HepG2 (cell line): ENCODE results near the gene COL9A3. TPM values are rescaled to one million over a fixed set of nuclear protein-coding genes. Genes with fewer than 3 reads are reported as not detected.

Experiments
- DR1 ChIP-seq: sonication (generic); formaldehyde crosslinking; IDR thresholded peaks from 2 replicates; pipeline ENCODE4 v1.8.0; 2021; ENCODE audit warnings: mild to moderate bottlenecking, missing genetic modification reagents, inconsistent platforms
- ELF1 ChIP-seq: sonication (generic); formaldehyde crosslinking; IDR thresholded peaks from 2 replicates; pipeline ENCODE4 v1.4.0; 2020; ENCODE audit warnings: missing genetic modification reagents
- EP300 ChIP-seq, 3 experiments: sonication (generic) in 1 of 3; formaldehyde crosslinking in 1 of 3; IDR thresholded peaks; 2 replicates each; pipeline versions ENCODE4 v1.5.1 to v1.6.1; 2011 to 2020; ENCODE audit warnings: low read depth in 2 of 3, low read length in 2 of 3, borderline replicate concordance in 1 of 3, improper control_type of control experiment in 1 of 3, mild to moderate bottlenecking in 1 of 3, missing genetic modification reagents in 1 of 3, moderate library complexity in 1 of 3
- GFI1 ChIP-seq: sonication (generic); formaldehyde crosslinking; IDR thresholded peaks from 2 replicates; pipeline ENCODE4 v1.5.0; 2020; ENCODE audit warnings: missing genetic modification reagents, mild to moderate bottlenecking, borderline replicate concordance
- HOXA7 ChIP-seq: sonication (generic); formaldehyde crosslinking; IDR thresholded peaks from 2 replicates; pipeline ENCODE4 v1.8.1; 2022; ENCODE audit warnings: mild to moderate bottlenecking, missing genetic modification reagents, moderate library complexity
- ISX ChIP-seq: sonication (generic); formaldehyde crosslinking; conservative IDR thresholded peaks from 2 replicates; pipeline ENCODE4 v1.5.0; 2020; ENCODE audit warnings: missing genetic modification reagents
- MIER3 ChIP-seq: IDR thresholded peaks from 2 replicates; pipeline ENCODE4 v1.6.1; 2016; ENCODE audit warnings: missing compliant biosample characterization, borderline replicate concordance
- NCOA1 ChIP-seq: sonication (generic); formaldehyde crosslinking; IDR thresholded peaks from 2 replicates; pipeline ENCODE4 v1.9.0; 2021; ENCODE audit warnings: missing genetic modification reagents
- POLR2G ChIP-seq: fragments of 200-400 bp; formaldehyde crosslinking; IDR thresholded peaks from 2 replicates; pipeline ENCODE4 v1.6.1; 2018; ENCODE audit warnings: mild to moderate bottlenecking, low read depth, low read length, moderate library complexity
- SOX6 ChIP-seq, 2 experiments: fragments of 450-650 bp in 1 of 2; sonication (generic) in 1 of 2; formaldehyde crosslinking in 1 of 2; IDR thresholded peaks; 2 replicates each; pipeline versions ENCODE4 v1.4.0 to v1.6.1; 2017 to 2020; ENCODE audit warnings: antibody characterized with exemption in 1 of 2, mild to moderate bottlenecking in 1 of 2, missing genetic modification reagents in 1 of 2
- SP140L ChIP-seq: sonication (generic); formaldehyde crosslinking; IDR thresholded peaks from 2 replicates; pipeline ENCODE4 v1.4.0; 2020; ENCODE audit warnings: missing genetic modification reagents, borderline replicate concordance
- SPEN ChIP-seq: sonication (generic); formaldehyde crosslinking; IDR thresholded peaks from 2 replicates; pipeline ENCODE4 v1.5.1; 2020; ENCODE audit warnings: low read depth, mild to moderate bottlenecking, missing genetic modification reagents
- ZFP91 ChIP-seq: sonication (generic); formaldehyde crosslinking; IDR thresholded peaks from 2 replicates; pipeline ENCODE4 v1.9.0; 2022; ENCODE audit warnings: missing genetic modification reagents, mild to moderate bottlenecking, borderline replicate concordance
- ZFYVE20 ChIP-seq: sonication (generic); formaldehyde crosslinking; IDR thresholded peaks from 2 replicates; pipeline ENCODE4 v1.8.0; 2023; ENCODE audit warnings: low read depth, mild to moderate bottlenecking, moderate library complexity, missing genetic modification reagents, borderline replicate concordance
- ZNF101 ChIP-seq: sonication (generic); formaldehyde crosslinking; IDR thresholded peaks from 2 replicates; pipeline ENCODE4 v1.4.0; 2020; ENCODE audit warnings: mild to moderate bottlenecking, low read depth, missing genetic modification reagents, borderline replicate concordance
- ZNF17 ChIP-seq: sonication (generic); formaldehyde crosslinking; IDR thresholded peaks from 2 replicates; pipeline ENCODE4 v1.5.0; 2020; ENCODE audit warnings: mild to moderate bottlenecking, missing genetic modification reagents
- ZNF225 ChIP-seq: sonication (generic); formaldehyde crosslinking; IDR thresholded peaks from 2 replicates; pipeline ENCODE4 v1.4.0; 2020; ENCODE audit warnings: mild to moderate bottlenecking, missing genetic modification reagents
- ZNF30 ChIP-seq: sonication (generic); formaldehyde crosslinking; IDR thresholded peaks from 2 replicates; pipeline ENCODE4 v1.5.0; 2020; ENCODE audit warnings: mild to moderate bottlenecking, missing genetic modification reagents
- ZNF484 ChIP-seq: sonication (generic); formaldehyde crosslinking; IDR thresholded peaks from 2 replicates; pipeline ENCODE4 v1.5.1; 2020; ENCODE audit warnings: mild to moderate bottlenecking, low read depth, missing genetic modification reagents, borderline replicate concordance
- ZNF644 ChIP-seq: IDR thresholded peaks from 2 replicates; pipeline ENCODE4 v1.6.1; 2016; ENCODE audit warnings: low read depth
- ZNF766 ChIP-seq: sonication (generic); formaldehyde crosslinking; IDR thresholded peaks from 2 replicates; pipeline ENCODE4 v1.5.0; 2020; ENCODE audit warnings: missing genetic modification reagents, borderline replicate concordance
- polyA plus RNA-seq, 8 experiments: library from polyadenylated mRNA; depleted of rRNA in 3 of 8; stranded (reverse) in 7 of 8; unstranded in 1 of 8; fragments of >200 nt; fragmentation: Illumina TruSeq in 4 of 8; extraction: Trizol in 4 of 8; gene quantifications; 2 replicates each; pipeline versions ENCODE4 v1.2.1 to v1.2.3, GENCODE V29; 2011 to 2016; ENCODE audit warnings: low read depth in 4 of 8, missing spikeins in 1 of 8, mixed read lengths in 1 of 8; ENCODE audit not compliant: insufficient read depth in 1 of 8
- total RNA-seq, 5 experiments: library from RNA; depleted of rRNA; stranded (reverse); fragments of >200 nt; fragmentation: Illumina TruSeq; extraction: Trizol; gene quantifications; 2 replicates each; pipeline ENCODE4 v1.2.3, GENCODE V29; 2016; ENCODE audit warnings: low read depth in 1 of 5
- TF ChIP-seq, protein P1 (sequence below): sonication (generic); formaldehyde crosslinking; IDR thresholded peaks from 2 replicates; pipeline ENCODE4 v1.8.0; 2022; ENCODE audit warnings: missing genetic modification reagents, mild to moderate bottlenecking, moderate library complexity, borderline replicate concordance
- TF ChIP-seq, protein P2 (sequence below): sonication (generic); formaldehyde crosslinking; IDR thresholded peaks from 2 replicates; pipeline ENCODE4 v1.5.0; 2020; ENCODE audit warnings: missing genetic modification reagents

COL9A3 gene
- total and polyA plus RNA-seq, 2 of the 13 experiments (the other 11 are each of a cell fraction or from before 2014, with no cell fraction given) = 155 to 204 TPM

- TF ChIP-seq, protein P1, sequence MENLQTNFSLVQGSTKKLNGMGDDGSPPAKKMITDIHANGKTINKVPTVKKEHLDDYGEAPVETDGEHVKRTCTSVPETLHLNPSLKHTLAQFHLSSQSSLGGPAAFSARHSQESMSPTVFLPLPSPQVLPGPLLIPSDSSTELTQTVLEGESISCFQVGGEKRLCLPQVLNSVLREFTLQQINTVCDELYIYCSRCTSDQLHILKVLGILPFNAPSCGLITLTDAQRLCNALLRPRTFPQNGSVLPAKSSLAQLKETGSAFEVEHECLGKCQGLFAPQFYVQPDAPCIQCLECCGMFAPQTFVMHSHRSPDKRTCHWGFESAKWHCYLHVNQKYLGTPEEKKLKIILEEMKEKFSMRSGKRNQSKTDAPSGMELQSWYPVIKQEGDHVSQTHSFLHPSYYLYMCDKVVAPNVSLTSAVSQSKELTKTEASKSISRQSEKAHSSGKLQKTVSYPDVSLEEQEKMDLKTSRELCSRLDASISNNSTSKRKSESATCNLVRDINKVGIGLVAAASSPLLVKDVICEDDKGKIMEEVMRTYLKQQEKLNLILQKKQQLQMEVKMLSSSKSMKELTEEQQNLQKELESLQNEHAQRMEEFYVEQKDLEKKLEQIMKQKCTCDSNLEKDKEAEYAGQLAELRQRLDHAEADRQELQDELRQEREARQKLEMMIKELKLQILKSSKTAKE (CRISPR knock-in tag) = peak; percentile 77; the same call in 1 of the 2 replicates
- TF ChIP-seq ELF1 (peak; percentile 62), HOXA7 (no peak), ZNF30 (no peak), ZFP91 (CRISPR knock-in tag) (peak; percentile 90), ZFYVE20 (CRISPR knock-in tag) (no peak; the same call in 1 of the 2 replicates), SPEN (peak; percentile 96), DR1 (CRISPR knock-in tag) (peak; percentile 86), ISX (peak; percentile 89; the same call in 1 of the 2 replicates), NCOA1 (peak; percentile 86), SP140L (CRISPR knock-in tag) (no peak), GFI1 (CRISPR knock-in tag) (0 out of 2 replicates have a peak, but pooled peaks have one; percentile 58), EP300 (IDR thresholded peaks at IDR 0.05; ENCODE audit: low read depth in 2 of 2, low read length in 2 of 2) (no peak), EP300 (CRISPR knock-in tag; IDR thresholded peaks at IDR 0.05; ENCODE audit: borderline replicate concordance) (peak; percentile 48; the same call in 1 of the 2 replicates), POLR2G (peak; percentile 75; the same call in 1 of the 2 replicates), ZNF644 (CRISPR knock-in tag) (0 out of 2 replicates have a peak, but pooled peaks have one; percentile 17), ZNF225 (CRISPR knock-in tag) (peak; percentile 43; the same call in 1 of the 2 replicates), ZNF766 (CRISPR knock-in tag) (peak; percentile 56; the same call in 1 of the 2 replicates), ZNF101 (CRISPR knock-in tag) (0 out of 2 replicates have a peak, but pooled peaks have one; percentile 39), SOX6 (IDR thresholded peaks at IDR 0.05) (no peak), SOX6 (CRISPR knock-in tag; IDR thresholded peaks at IDR 0.05) (peak; percentile 81), ZNF17 (CRISPR knock-in tag) (no peak), ZNF484 (CRISPR knock-in tag) (no peak), MIER3 (CRISPR knock-in tag) (peak; percentile 93)
- TF ChIP-seq, protein P2, sequence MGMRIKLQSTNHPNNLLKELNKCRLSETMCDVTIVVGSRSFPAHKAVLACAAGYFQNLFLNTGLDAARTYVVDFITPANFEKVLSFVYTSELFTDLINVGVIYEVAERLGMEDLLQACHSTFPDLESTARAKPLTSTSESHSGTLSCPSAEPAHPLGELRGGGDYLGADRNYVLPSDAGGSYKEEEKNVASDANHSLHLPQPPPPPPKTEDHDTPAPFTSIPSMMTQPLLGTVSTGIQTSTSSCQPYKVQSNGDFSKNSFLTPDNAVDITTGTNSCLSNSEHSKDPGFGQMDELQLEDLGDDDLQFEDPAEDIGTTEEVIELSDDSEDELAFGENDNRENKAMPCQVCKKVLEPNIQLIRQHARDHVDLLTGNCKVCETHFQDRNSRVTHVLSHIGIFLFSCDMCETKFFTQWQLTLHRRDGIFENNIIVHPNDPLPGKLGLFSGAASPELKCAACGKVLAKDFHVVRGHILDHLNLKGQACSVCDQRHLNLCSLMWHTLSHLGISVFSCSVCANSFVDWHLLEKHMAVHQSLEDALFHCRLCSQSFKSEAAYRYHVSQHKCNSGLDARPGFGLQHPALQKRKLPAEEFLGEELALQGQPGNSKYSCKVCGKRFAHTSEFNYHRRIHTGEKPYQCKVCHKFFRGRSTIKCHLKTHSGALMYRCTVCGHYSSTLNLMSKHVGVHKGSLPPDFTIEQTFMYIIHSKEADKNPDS (CRISPR knock-in tag) = no peak
These were observed 11.0 kb upstream of the COL9A3 start (continued) for GRCh38 chr20:62805711-62806382.
